Measurements from ENCODE around the gene EPB41L1. TPM values are rescaled to one million over a fixed set of nuclear protein-coding genes. Genes with fewer than 3 reads are reported as not detected.

Gene EPB41L1
- total RNA-seq, 2 donors from 2014 or later, result 32.3 to 36.7 TPM

- H3K36me3 ChIP-seq (ENCODE audit: control insufficient read depth, insufficient read depth, low read length), result peaks cover 85% of the 10 kb centered on the region
- H3K4me3 ChIP-seq (ENCODE audit: low read length), result no peak overlapping the region
- WGBS, 2 experiments (ENCODE audit: insufficient coverage in 1 of 2, insufficient read length in 1 of 2), result 95 to 100% methylated on average over 1 to 4 of the region's 4 CpGs
- DNase-seq, result no peak
- H3K4me1 ChIP-seq (ENCODE audit: control insufficient read depth, insufficient read depth, low read length), result no peaks in the 10 kb centered on the region
- no peaks in the 10 kb centered on the region for H3K9me3 Mint-ChIP-seq
- no peaks in the 10 kb centered on the region for H3K27me3 Mint-ChIP-seq (ENCODE audit: insufficient read depth)
- H3K4me1 Mint-ChIP-seq, result peaks cover 13% of the 10 kb centered on the region
- TF ChIP-seq, protein P1, sequence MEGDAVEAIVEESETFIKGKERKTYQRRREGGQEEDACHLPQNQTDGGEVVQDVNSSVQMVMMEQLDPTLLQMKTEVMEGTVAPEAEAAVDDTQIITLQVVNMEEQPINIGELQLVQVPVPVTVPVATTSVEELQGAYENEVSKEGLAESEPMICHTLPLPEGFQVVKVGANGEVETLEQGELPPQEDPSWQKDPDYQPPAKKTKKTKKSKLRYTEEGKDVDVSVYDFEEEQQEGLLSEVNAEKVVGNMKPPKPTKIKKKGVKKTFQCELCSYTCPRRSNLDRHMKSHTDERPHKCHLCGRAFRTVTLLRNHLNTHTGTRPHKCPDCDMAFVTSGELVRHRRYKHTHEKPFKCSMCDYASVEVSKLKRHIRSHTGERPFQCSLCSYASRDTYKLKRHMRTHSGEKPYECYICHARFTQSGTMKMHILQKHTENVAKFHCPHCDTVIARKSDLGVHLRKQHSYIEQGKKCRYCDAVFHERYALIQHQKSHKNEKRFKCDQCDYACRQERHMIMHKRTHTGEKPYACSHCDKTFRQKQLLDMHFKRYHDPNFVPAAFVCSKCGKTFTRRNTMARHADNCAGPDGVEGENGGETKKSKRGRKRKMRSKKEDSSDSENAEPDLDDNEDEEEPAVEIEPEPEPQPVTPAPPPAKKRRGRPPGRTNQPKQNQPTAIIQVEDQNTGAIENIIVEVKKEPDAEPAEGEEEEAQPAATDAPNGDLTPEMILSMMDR (conservative IDR thresholded peaks at IDR 0.05), result no peak
- no peak overlapping the region for H3K27ac Mint-ChIP-seq
- no peak overlapping the region for H3K4me3 Mint-ChIP-seq
- H3K36me3 Mint-ChIP-seq (ENCODE audit: low read depth), result peaks cover 60% of the 10 kb centered on the region
- H3K27me3 ChIP-seq (ENCODE audit: control insufficient read depth, insufficient read depth, low read length, poor library complexity, severe bottlenecking), result no peaks in the 10 kb centered on the region
- peak overlapping the region; percentile 58 for H3K27ac ChIP-seq (ENCODE audit: low read depth, low read length)
- H3K9ac ChIP-seq (ENCODE audit: extremely low read depth, low read length, poor library complexity, severe bottlenecking), result no peak overlapping the region
- H3K9me3 ChIP-seq (ENCODE audit: control insufficient read depth, low read length), result no peaks in the 10 kb centered on the region
Observed at GRCh38 chr20:36246401-36246800, 91.9 kb downstream of the EPB41L1 start.

DNA sequence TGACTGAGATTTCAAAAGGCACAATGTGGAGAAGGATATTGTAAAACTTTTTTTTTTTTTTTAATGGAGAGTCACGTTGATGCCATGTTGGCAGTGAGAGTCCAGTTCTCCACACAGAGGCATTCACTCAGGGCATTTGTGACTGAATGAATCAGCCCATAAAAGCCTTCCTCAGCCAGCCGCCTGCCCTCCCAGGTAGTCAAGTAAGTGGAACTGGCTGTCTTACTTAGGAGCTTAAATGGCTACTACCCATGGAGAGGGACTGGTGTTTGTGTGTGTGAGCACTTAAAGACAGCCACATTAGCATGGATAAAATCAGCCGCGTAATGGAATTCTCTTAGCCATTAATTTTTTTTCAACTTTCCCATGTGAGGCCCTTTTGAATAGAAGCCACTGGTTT lies 94.3 kb downstream of the EPB41L1 start:
- Histone ChIP-seq H3K4me3 (ENCODE audit: low read length) (no peak overlapping the region), H3K27me3 (ENCODE audit: control insufficient read depth, insufficient read depth, low read length, poor library complexity, severe bottlenecking) (no peaks in the 10 kb centered on the region), H3K9ac (ENCODE audit: extremely low read depth, low read length, poor library complexity, severe bottlenecking) (no peak overlapping the region), H3K9me3 (ENCODE audit: control insufficient read depth, low read length) (no peaks in the 10 kb centered on the region), H3K27ac (ENCODE audit: low read depth, low read length) (no peak overlapping the region), H3K36me3 (ENCODE audit: control insufficient read depth, insufficient read depth, low read length) (peaks cover 84% of the 10 kb centered on the region), H3K4me1 (ENCODE audit: control insufficient read depth, insufficient read depth, low read length) (no peaks in the 10 kb centered on the region)
- H3K27ac Mint-ChIP-seq, result peak overlapping the region; percentile 72
- TF ChIP-seq, protein P1 (conservative IDR thresholded peaks at IDR 0.05), result no peak
- H3K4me1 Mint-ChIP-seq, result peaks cover 10% of the 10 kb centered on the region
- no peaks in the 10 kb centered on the region for H3K9me3 Mint-ChIP-seq
- peaks cover 55% of the 10 kb centered on the region for H3K36me3 Mint-ChIP-seq (ENCODE audit: low read depth)
- 96 to 100% methylated on average over 3 to 4 of the region's 4 CpGs for WGBS, 2 experiments (ENCODE audit: insufficient coverage in 1 of 2, insufficient read length in 1 of 2)
- no peaks in the 10 kb centered on the region for H3K27me3 Mint-ChIP-seq (ENCODE audit: insufficient read depth)
- H3K4me3 Mint-ChIP-seq, result no peak overlapping the region
- no peak for DNase-seq

- TF ChIP-seq, protein P1 (conservative IDR thresholded peaks at IDR 0.05), result no peak
- Mint-ChIP-seq H3K27ac (no peak overlapping the region), H3K9me3 (no peaks in the 10 kb centered on the region), H3K4me3 (no peak overlapping the region), H3K27me3 (ENCODE audit: insufficient read depth) (no peaks in the 10 kb centered on the region), H3K4me1 (peaks cover 9% of the 10 kb centered on the region), H3K36me3 (ENCODE audit: low read depth) (peaks cover 55% of the 10 kb centered on the region)
- 85 to 100% methylated on average over 2 to 3 of the region's 3 CpGs for WGBS, 2 experiments (ENCODE audit: insufficient coverage in 1 of 2, insufficient read length in 1 of 2)
- peaks cover 83% of the 10 kb centered on the region for H3K36me3 ChIP-seq (ENCODE audit: control insufficient read depth, insufficient read depth, low read length)
- no peak overlapping the region for H3K4me3 ChIP-seq (ENCODE audit: low read length)
- DNase-seq, result no peak
- H3K9me3 ChIP-seq (ENCODE audit: control insufficient read depth, low read length), result no peaks in the 10 kb centered on the region
- no peak overlapping the region for H3K27ac ChIP-seq (ENCODE audit: low read depth, low read length)
- H3K9ac ChIP-seq (ENCODE audit: extremely low read depth, low read length, poor library complexity, severe bottlenecking), result no peak overlapping the region
- no peaks in the 10 kb centered on the region for H3K4me1 ChIP-seq (ENCODE audit: control insufficient read depth, insufficient read depth, low read length)
- no peaks in the 10 kb centered on the region for H3K27me3 ChIP-seq (ENCODE audit: control insufficient read depth, insufficient read depth, low read length, poor library complexity, severe bottlenecking)
Observed at GRCh38 chr20:36249450-36249849, 94.9 kb downstream of the EPB41L1 start.
